ENCODE measurements around the gene PIGO.

GRCh38 chr9:35114113-35114839, 17.9 kb upstream of the PIGO start:
- TF ChIP-seq CTCF (IDR thresholded peaks at IDR 0.05; ENCODE audit: control extremely low read depth in 1 of 3, insufficient read depth in 1 of 3, low read depth in 1 of 3, low read length in 3 of 3), result no peak
- TF ChIP-seq CBX5 (IDR thresholded peaks at IDR 0.05; ENCODE audit: low read depth, low read length), result no peak
- no peak for TF ChIP-seq EZH2 (IDR thresholded peaks at IDR 0.05; ENCODE audit: low read depth, low read length, severe bottlenecking)
- TF ChIP-seq SRF (IDR thresholded peaks at IDR 0.05; ENCODE audit: low read depth, low read length), result no peak
- no peak for TF ChIP-seq GTF2F1 (IDR thresholded peaks at IDR 0.05; ENCODE audit: borderline replicate concordance, low read depth, low read length)
- TF ChIP-seq POLR2A (IDR thresholded peaks at IDR 0.05; ENCODE audit: control extremely low read depth in 1 of 2, low read depth in 2 of 2, low read length in 2 of 2), result peak; percentile 9 to 47; a peak in 2 of 3 replicates
- TF ChIP-seq EP300 (IDR thresholded peaks at IDR 0.05; ENCODE audit: borderline replicate concordance in 1 of 2, low read depth in 2 of 2, low read length in 2 of 2), result no peak
- TF ChIP-seq POLR2AphosphoS5 (IDR thresholded peaks at IDR 0.05; ENCODE audit: low read depth, low read length), result no peak
- TF ChIP-seq HDAC2 (IDR thresholded peaks at IDR 0.05; ENCODE audit: borderline replicate concordance in 1 of 2, low read depth in 2 of 2, low read length in 2 of 2), result no peak
- TF ChIP-seq CEBPB (IDR thresholded peaks at IDR 0.05; ENCODE audit: low read depth, low read length), result no peak
- TF ChIP-seq CREB1 (IDR thresholded peaks at IDR 0.05), result no peak
- TF ChIP-seq JUN (IDR thresholded peaks at IDR 0.05; ENCODE audit: low read depth, low read length), result no peak
- TF ChIP-seq FOSL1 (IDR thresholded peaks at IDR 0.05; ENCODE audit: insufficient read depth, low read depth, low read length), result no peak
